Measurements from ENCODE around the gene METTL22. TPM values are rescaled to one million over a fixed set of nuclear protein-coding genes. Genes with fewer than 3 reads are reported as not detected.
A peak's percentile ranks its signal among the peaks of the same experiment; 100 is the strongest.

The METTL22 gene
- total RNA-seq, 8 experiments from 2014 or later = 16.3 to 42.9 (median 30.6) TPM

- Histone ChIP-seq H3K4me1 (replicated peaks in 1 of 2) (peaks cover 0 to 13% of the 10 kb centered on the region in 2 donors), H3K27ac (no peak overlapping the region), H3K4me3 (no peak overlapping the region)
- WGBS, 10 experiments = 30 to 100% (median 76%) methylated on average over 1 to 5 of the region's 6 CpGs; no CpG with 5 or more reads in 3 of the 10 experiments
- no peak for ATAC-seq (replicated peaks in 6 of 8)
- in situ Hi-C loops (cut with MboI; ENCODE audit: low pct_unique_long_range_greater_than_20kb in 2 of 9, low sequenced_read_pairs in 9 of 9, unreplicated experiment in 9 of 9) = loop anchor here in 8 of 9 experiments (10.0 to 25.0 kb wide), 4 partner anchors 119 to 222 kb away; partner anchors contain the start of genes PMM2 (in 6 of the 8), TMEM186 (in 6 of the 8) and LITAFD (in 2 of the 8)
These were observed 44.0 kb downstream of the METTL22 start for GRCh38 chr16:8665529-8665928.

GRCh38 chr16:8667492-8667891 is 46.0 kb downstream of the METTL22 start:
- Histone ChIP-seq H3K27ac (no peak overlapping the region), H3K4me1 (replicated peaks in 1 of 2) (peaks cover 0 to 13% of the 10 kb centered on the region in 2 donors), H3K4me3 (no peak overlapping the region)
- 20 to 89% (median 57%) methylated on average over 1 to 3 of the region's 3 CpGs; no CpG with 5 or more reads in 2 of the 10 experiments for WGBS, 10 experiments
- in situ Hi-C loops (cut with MboI; ENCODE audit: low pct_unique_long_range_greater_than_20kb in 2 of 9, low sequenced_read_pairs in 9 of 9, unreplicated experiment in 9 of 9) = loop anchor here in 8 of 9 experiments (10.0 to 25.0 kb wide), 4 partner anchors 117 to 220 kb away; partner anchors contain the start of genes PMM2 (in 6 of the 8), TMEM186 (in 6 of the 8) and LITAFD (in 2 of the 8)
- ATAC-seq (replicated peaks in 6 of 8) = no peak

GRCh38 chr16:8668113-8668512 is 46.6 kb downstream of the METTL22 start:
- in situ Hi-C loops (cut with MboI; ENCODE audit: low pct_unique_long_range_greater_than_20kb in 2 of 9, low sequenced_read_pairs in 9 of 9, unreplicated experiment in 9 of 9) = loop anchor here in 8 of 9 experiments (10.0 to 25.0 kb wide), 4 partner anchors 117 to 219 kb away; partner anchors contain the start of genes PMM2 (in 6 of the 8), TMEM186 (in 6 of the 8) and LITAFD (in 2 of the 8)
- Histone ChIP-seq H3K27ac (no peak overlapping the region), H3K4me3 (no peak overlapping the region), H3K4me1 (replicated peaks in 1 of 2) (peaks cover 0 to 13% of the 10 kb centered on the region in 2 donors)
- peak in 2 of 8 experiments; percentile 31 to 45 for ATAC-seq (replicated peaks in 6 of 8)
- 0 to 86% (median 61%) methylated on average over 1 to 2 of the region's 5 CpGs; no CpG with 5 or more reads in 6 of the 10 experiments for WGBS, 10 experiments

- WGBS, 10 experiments = 83 to 100% (median 100%) methylated on average over 1 of the region's 1 CpG; no CpG with 5 or more reads in 4 of the 10 experiments
These were observed 48.0 kb downstream of the METTL22 start for GRCh38 chr16:8669481-8669880.

GRCh38 chr16:8670014-8670560 is 48.6 kb downstream of the METTL22 start:
- H3K4me3 ChIP-seq = no peak overlapping the region
- 17 to 83% methylated on average over 1 of the region's 1 CpG; no CpG with 5 or more reads in 8 of the 10 experiments for WGBS, 10 experiments
- H3K4me1 ChIP-seq (replicated peaks in 1 of 2) = peaks cover 2 to 9% of the 10 kb centered on the region in 2 donors
- ATAC-seq (replicated peaks in 6 of 8) = no peak
- H3K27ac ChIP-seq = no peak overlapping the region
- in situ Hi-C loops (cut with MboI; ENCODE audit: low pct_unique_long_range_greater_than_20kb in 2 of 9, low sequenced_read_pairs in 9 of 9, unreplicated experiment in 9 of 9) = loop anchor here in 5 of 9 experiments (10.0 to 25.0 kb wide), 3 partner anchors 117 to 217 kb away; partner anchors contain the start of genes PMM2 (in 5 of the 5), TMEM186 (in 5 of the 5) and LITAFD (in 2 of the 5)

More at GRCh38 chr16:8669481-8669880, 48.0 kb downstream of the METTL22 start:
- no peak overlapping the region for H3K27ac ChIP-seq
- in situ Hi-C loops (cut with MboI; ENCODE audit: low pct_unique_long_range_greater_than_20kb in 2 of 9, low sequenced_read_pairs in 9 of 9, unreplicated experiment in 9 of 9) = loop anchor here in 8 of 9 experiments (10.0 to 25.0 kb wide), 4 partner anchors 115 to 218 kb away; partner anchors contain the start of genes PMM2 (in 6 of the 8), TMEM186 (in 6 of the 8) and LITAFD (in 2 of the 8)
- H3K4me1 ChIP-seq (replicated peaks in 1 of 2) = peaks cover 0 to 13% of the 10 kb centered on the region in 2 donors
- no peak overlapping the region for H3K4me3 ChIP-seq
- ATAC-seq (replicated peaks in 6 of 8) = no peak

- Histone ChIP-seq H3K4me3 (peak overlapping the region; percentile 47 to 96 (median 65)), H3K4me1 (replicated peaks in 1 of 2) (peaks cover 13 to 21% of the 10 kb centered on the region in 2 donors), H3K27ac (no peak overlapping the region)
- 0 to 100% (median 34%) methylated on average over 1 to 9 of the region's 24 CpGs; no CpG with 5 or more reads in 1 of the 10 experiments for WGBS, 10 experiments
- in situ Hi-C loops (cut with MboI; ENCODE audit: low pct_unique_long_range_greater_than_20kb in 2 of 9, low sequenced_read_pairs in 9 of 9, unreplicated experiment in 9 of 9) = loop anchor here in 5 of 9 experiments (10.0 to 25.0 kb wide), 3 partner anchors 113 to 213 kb away; partner anchors contain the start of genes PMM2 (in 5 of the 5), TMEM186 (in 5 of the 5) and LITAFD (in 2 of the 5)
- peak; percentile 42 to 72 (median 64) for ATAC-seq (replicated peaks in 6 of 8)
These were observed 52.3 kb downstream of the METTL22 start for GRCh38 chr16:8673611-8674412.

GRCh38 chr16:8674413-8675022 is 53.0 kb downstream of the METTL22 start, which contains the start of gene ABAT:
TSS of gene ABAT (plus strand) at chr16:8674617. CDS start at chr16:8735740, 61,123 bp downstream.
- WGBS, 10 experiments = 0 to 40% (median 40%) methylated on average over 1 to 2 of the region's 49 CpGs; no CpG with 5 or more reads in 7 of the 10 experiments
- Histone ChIP-seq H3K4me3 (peak within 1 kb of the TSS; percentile 47 to 96 (median 65)), H3K4me1 (replicated peaks in 1 of 2) (peaks cover 13 to 21% of the 10 kb centered on the region in 2 donors), H3K27ac (no peak within 1 kb of the TSS)
- peak; percentile 93 to 99 (median 98) for ATAC-seq (replicated peaks in 6 of 8)
- in situ Hi-C loops (cut with MboI; ENCODE audit: low pct_unique_long_range_greater_than_20kb in 2 of 9, low sequenced_read_pairs in 9 of 9, unreplicated experiment in 9 of 9) = loop anchor here in 5 of 9 experiments (10.0 to 25.0 kb wide), 3 partner anchors 113 to 213 kb away; partner anchors contain the start of genes PMM2 (in 5 of the 5), TMEM186 (in 5 of the 5) and LITAFD (in 2 of the 5)

GRCh38 chr16:8675183-8676159 is 54.0 kb downstream of the METTL22 start:
- WGBS, 10 experiments = 0 to 33% (median 32%) methylated on average over 1 to 3 of the region's 13 CpGs; no CpG with 5 or more reads in 7 of the 10 experiments
- Histone ChIP-seq H3K4me1 (replicated peaks in 1 of 2) (peaks cover 13 to 21% of the 10 kb centered on the region in 2 donors), H3K27ac (no peak overlapping the region), H3K4me3 (peak overlapping the region; percentile 47 to 96 (median 65))
- in situ Hi-C loops (cut with MboI; ENCODE audit: low pct_unique_long_range_greater_than_20kb in 2 of 9, low sequenced_read_pairs in 9 of 9, unreplicated experiment in 9 of 9) = loop anchor here in 1 of 9 experiments (10.0 kb wide), 1 partner anchor 119 kb away; the partner anchor contains the start of genes PMM2 and TMEM186
- ATAC-seq (replicated peaks in 6 of 8) = peak in 3 of 8 experiments; percentile 0 to 30 (median 12)

GRCh38 chr16:8676160-8676547 is 54.7 kb downstream of the METTL22 start:
- no peak for ATAC-seq (replicated peaks in 6 of 8)
- in situ Hi-C loops (cut with MboI; ENCODE audit: low pct_unique_long_range_greater_than_20kb in 2 of 9, low sequenced_read_pairs in 9 of 9, unreplicated experiment in 9 of 9) = loop anchor here in 1 of 9 experiments (10.0 kb wide), 1 partner anchor 119 kb away; the partner anchor contains the start of genes PMM2 and TMEM186
- no peak overlapping the region for H3K27ac ChIP-seq
- WGBS, 10 experiments = 40 to 80% (median 48%) methylated on average over 1 to 2 of the region's 5 CpGs; no CpG with 5 or more reads in 7 of the 10 experiments
- no peak overlapping the region for H3K4me3 ChIP-seq
- peaks cover 13 to 21% of the 10 kb centered on the region in 2 donors for H3K4me1 ChIP-seq (replicated peaks in 1 of 2)

GRCh38 chr16:8676737-8677375 is 55.4 kb downstream of the METTL22 start:
- no peak overlapping the region for H3K4me3 ChIP-seq
- H3K4me1 ChIP-seq (replicated peaks in 1 of 2) = peaks cover 19 to 24% of the 10 kb centered on the region in 2 donors
- no peak for ATAC-seq (replicated peaks in 6 of 8)
- H3K27ac ChIP-seq = no peak overlapping the region
- in situ Hi-C loops (cut with MboI; ENCODE audit: low pct_unique_long_range_greater_than_20kb in 2 of 9, low sequenced_read_pairs in 9 of 9, unreplicated experiment in 9 of 9) = loop anchor here in 1 of 9 experiments (10.0 kb wide), 1 partner anchor 118 kb away; the partner anchor contains the start of genes PMM2 and TMEM186
- WGBS, 10 experiments = 38 to 100% (median 91%) methylated on average over 1 to 5 of the region's 7 CpGs; no CpG with 5 or more reads in 3 of the 10 experiments

All from motor neuron (in vitro differentiated cells).